ENCODE measurements around the gene ILF2.
"Not testable (repeated sequence)": the region's sequence is repeated elsewhere in the genome, so short reads cannot be mapped to it uniquely, and the experiment has no call there.

Gene ILF2

GRCh38 chr1:153649863-153650235 lies 20.9 kb downstream of the ILF2 start:
- in situ Hi-C loops (cut with HindIII; ENCODE audit: low sequenced_read_pairs) = no loop called here

- in situ Hi-C loops (cut with HindIII; ENCODE audit: low sequenced_read_pairs) = no loop called here
These were observed 21.5 kb downstream of the ILF2 start for GRCh38 chr1:153649137-153649862.

GRCh38 chr1:153648000-153648643 lies 22.7 kb downstream of the ILF2 start:
- in situ Hi-C loops (cut with HindIII; ENCODE audit: low sequenced_read_pairs) = no loop called here

GRCh38 chr1:153647346-153647714 lies 23.5 kb downstream of the ILF2 start:
- in situ Hi-C loops (cut with HindIII; ENCODE audit: low sequenced_read_pairs) = no loop called here

GRCh38 chr1:153646672-153647345 lies 24.0 kb downstream of the ILF2 start:
- in situ Hi-C loops (cut with HindIII; ENCODE audit: low sequenced_read_pairs) = no loop called here

GRCh38 chr1:153643816-153644215 lies 27.0 kb downstream of the ILF2 start:
- in situ Hi-C loops (cut with HindIII; ENCODE audit: low sequenced_read_pairs) = no loop called here

GRCh38 chr1:153643100-153643499 lies 27.7 kb downstream of the ILF2 start:
- in situ Hi-C loops (cut with HindIII; ENCODE audit: low sequenced_read_pairs) = no loop called here

GRCh38 chr1:153642161-153642560 lies 28.6 kb downstream of the ILF2 start:
- in situ Hi-C loops (cut with HindIII; ENCODE audit: low sequenced_read_pairs) = no loop called here

GRCh38 chr1:153640861-153641260 lies 29.9 kb downstream of the ILF2 start:
- in situ Hi-C loops (cut with HindIII; ENCODE audit: low sequenced_read_pairs) = no loop called here

GRCh38 chr1:153640213-153640612 lies 30.6 kb downstream of the ILF2 start:
- in situ Hi-C loops (cut with HindIII; ENCODE audit: low sequenced_read_pairs) = not testable (repeated sequence)

- in situ Hi-C loops (cut with HindIII; ENCODE audit: low sequenced_read_pairs) = loop anchor here (5.0 kb wide), 1 partner anchor 77 kb away; no protein-coding TSS in a partner anchor
These were observed 31.5 kb downstream of the ILF2 start for GRCh38 chr1:153639280-153639679.

GRCh38 chr1:153638261-153638660 lies 32.5 kb downstream of the ILF2 start:
- in situ Hi-C loops (cut with HindIII; ENCODE audit: low sequenced_read_pairs) = loop anchor here (5.0 kb wide), 1 partner anchor 76 kb away; no protein-coding TSS in a partner anchor

- in situ Hi-C loops (cut with HindIII; ENCODE audit: low sequenced_read_pairs) = loop anchor here (5.0 kb wide), 1 partner anchor 74 kb away; no protein-coding TSS in a partner anchor
These were observed 34.5 kb downstream of the ILF2 start for GRCh38 chr1:153636312-153636711.

- in situ Hi-C loops (cut with HindIII; ENCODE audit: low sequenced_read_pairs) = loop anchor here (5.0 kb wide), 1 partner anchor 74 kb away; no protein-coding TSS in a partner anchor
These were observed 34.9 kb downstream of the ILF2 start for GRCh38 chr1:153635872-153636271.

GRCh38 chr1:153633754-153634665 lies 36.8 kb downstream of the ILF2 start, which contains the start of gene CHTOP:
CHTOP (plus strand) TSS chr1:153634066; CDS start chr1:153636589, 2,523 bp downstream.
- in situ Hi-C loops (cut with HindIII; ENCODE audit: low sequenced_read_pairs) = no loop called here

GRCh38 chr1:153633161-153633753 lies 37.5 kb downstream of the ILF2 start:
- in situ Hi-C loops (cut with HindIII; ENCODE audit: low sequenced_read_pairs) = no loop called here

- in situ Hi-C loops (cut with HindIII; ENCODE audit: low sequenced_read_pairs) = no loop called here
These were observed 39.5 kb downstream of the ILF2 start for GRCh38 chr1:153631047-153632022.

GRCh38 chr1:153630384-153630783 lies 40.4 kb downstream of the ILF2 start:
- in situ Hi-C loops (cut with HindIII; ENCODE audit: low sequenced_read_pairs) = no loop called here

GRCh38 chr1:153629971-153630370 lies 40.8 kb downstream of the ILF2 start:
- in situ Hi-C loops (cut with HindIII; ENCODE audit: low sequenced_read_pairs) = no loop called here
